DOHH2 (cell line): ENCODE results near the gene TSPAN5.

Experiments
- EZH2phosphoT487 ChIP-seq: fragments of 200-600 bp; sonication (generic); IDR thresholded peaks from 2 replicates; pipeline ENCODE4 v1.6.1; 2017; ENCODE audit warnings: borderline replicate concordance, mild to moderate bottlenecking, antibody characterized with exemption, low read length, moderate library complexity, mixed read lengths
- TF ChIP-seq, protein P1 (sequence below): fragments of 200-600 bp; sonication (generic); IDR thresholded peaks from one replicate; pipeline ENCODE4 v1.5.1; 2014; ENCODE audit warnings: antibody characterized with exemption, mild to moderate bottlenecking, low read depth, low read length; ENCODE audit not compliant: poor library complexity, severe bottlenecking

DNA sequence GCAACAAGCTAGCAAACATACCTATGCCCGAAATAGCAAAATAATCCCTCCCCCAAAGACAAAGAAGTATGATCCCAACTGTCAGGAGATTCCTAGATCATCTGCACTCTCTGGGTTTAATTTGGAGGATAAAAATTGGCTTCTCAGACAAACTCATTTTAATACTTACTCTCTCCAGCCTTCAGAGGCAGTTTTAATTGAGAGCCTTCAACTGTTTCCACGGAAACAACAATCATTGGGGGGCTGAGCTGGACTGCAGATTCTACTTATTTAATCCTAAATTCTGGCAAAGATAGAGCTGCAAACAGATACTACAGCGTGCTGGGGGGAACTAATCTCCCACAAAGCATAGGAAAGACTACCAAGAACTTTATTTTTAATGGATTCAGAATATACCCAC lies 168.2 kb downstream of the TSPAN5 start:
- TF ChIP-seq, protein P1, sequence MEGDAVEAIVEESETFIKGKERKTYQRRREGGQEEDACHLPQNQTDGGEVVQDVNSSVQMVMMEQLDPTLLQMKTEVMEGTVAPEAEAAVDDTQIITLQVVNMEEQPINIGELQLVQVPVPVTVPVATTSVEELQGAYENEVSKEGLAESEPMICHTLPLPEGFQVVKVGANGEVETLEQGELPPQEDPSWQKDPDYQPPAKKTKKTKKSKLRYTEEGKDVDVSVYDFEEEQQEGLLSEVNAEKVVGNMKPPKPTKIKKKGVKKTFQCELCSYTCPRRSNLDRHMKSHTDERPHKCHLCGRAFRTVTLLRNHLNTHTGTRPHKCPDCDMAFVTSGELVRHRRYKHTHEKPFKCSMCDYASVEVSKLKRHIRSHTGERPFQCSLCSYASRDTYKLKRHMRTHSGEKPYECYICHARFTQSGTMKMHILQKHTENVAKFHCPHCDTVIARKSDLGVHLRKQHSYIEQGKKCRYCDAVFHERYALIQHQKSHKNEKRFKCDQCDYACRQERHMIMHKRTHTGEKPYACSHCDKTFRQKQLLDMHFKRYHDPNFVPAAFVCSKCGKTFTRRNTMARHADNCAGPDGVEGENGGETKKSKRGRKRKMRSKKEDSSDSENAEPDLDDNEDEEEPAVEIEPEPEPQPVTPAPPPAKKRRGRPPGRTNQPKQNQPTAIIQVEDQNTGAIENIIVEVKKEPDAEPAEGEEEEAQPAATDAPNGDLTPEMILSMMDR, result no peak
- no peak for TF ChIP-seq EZH2phosphoT487
